ENCODE measurements around the gene IGFBP6. TPM values are rescaled to one million over a fixed set of nuclear protein-coding genes. Genes with fewer than 3 reads are reported as not detected.
"Not testable (repeated sequence)": the region's sequence is repeated elsewhere in the genome, so short reads cannot be mapped to it uniquely, and the experiment has no call there.

Gene IGFBP6
- total RNA-seq, 1 donor from 2014 or later = 0.48 TPM

DNA sequence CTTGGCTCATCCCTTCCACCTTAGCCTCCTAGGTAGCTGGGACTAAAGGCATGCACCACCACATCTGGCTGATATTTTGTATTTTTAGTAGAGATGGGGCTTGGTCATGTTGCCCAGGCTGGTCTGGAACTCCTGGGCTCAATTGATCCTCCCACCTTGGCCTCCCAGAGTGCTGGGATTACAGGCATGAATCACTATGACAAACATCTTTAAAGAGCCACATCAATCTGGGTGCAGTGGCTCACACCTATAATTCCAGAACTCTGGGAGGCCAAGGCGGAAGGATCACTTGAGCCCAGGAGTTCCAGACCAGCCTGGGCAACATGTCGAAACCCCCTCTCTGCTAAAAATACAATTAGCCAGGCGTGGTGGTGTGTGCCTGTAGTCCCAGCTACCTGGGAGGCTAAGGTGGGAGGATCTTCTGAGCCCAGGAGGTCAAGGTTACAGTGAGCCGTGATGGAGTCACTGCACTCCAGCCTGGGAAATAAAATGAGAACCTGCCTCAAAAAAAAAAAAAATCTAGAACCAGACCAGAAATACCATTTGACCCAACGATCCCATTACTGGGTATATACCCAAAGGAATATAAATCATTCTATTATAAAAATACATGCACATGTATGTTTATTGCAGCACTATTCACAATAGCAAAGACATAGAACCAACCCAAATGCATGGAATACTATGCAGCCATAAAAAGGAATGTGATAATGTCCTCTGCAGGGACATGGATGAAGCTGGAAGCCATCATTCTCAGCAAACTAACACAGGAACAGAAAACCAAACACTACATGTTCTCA, 2.5 kb upstream of the IGFBP6 start:
- intact Hi-C loops (cut with micrococcal nuclease) = not testable (repeated sequence)

DNA sequence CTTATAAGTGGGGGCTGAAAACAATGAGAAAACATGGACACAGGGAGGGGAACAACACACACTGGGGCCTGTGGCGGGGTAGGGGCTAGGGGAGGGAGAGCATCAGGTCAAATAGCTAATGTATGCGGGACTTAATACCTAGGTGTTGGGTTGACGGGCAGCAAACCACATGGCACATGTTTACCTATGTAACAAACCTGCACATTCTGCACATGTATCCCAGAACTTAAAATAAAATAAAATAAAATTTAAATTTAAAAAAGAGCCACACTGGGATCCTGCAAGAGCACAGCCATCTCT, 1.9 kb upstream of the IGFBP6 start:
- intact Hi-C loops (cut with micrococcal nuclease) = not testable (repeated sequence)

DNA sequence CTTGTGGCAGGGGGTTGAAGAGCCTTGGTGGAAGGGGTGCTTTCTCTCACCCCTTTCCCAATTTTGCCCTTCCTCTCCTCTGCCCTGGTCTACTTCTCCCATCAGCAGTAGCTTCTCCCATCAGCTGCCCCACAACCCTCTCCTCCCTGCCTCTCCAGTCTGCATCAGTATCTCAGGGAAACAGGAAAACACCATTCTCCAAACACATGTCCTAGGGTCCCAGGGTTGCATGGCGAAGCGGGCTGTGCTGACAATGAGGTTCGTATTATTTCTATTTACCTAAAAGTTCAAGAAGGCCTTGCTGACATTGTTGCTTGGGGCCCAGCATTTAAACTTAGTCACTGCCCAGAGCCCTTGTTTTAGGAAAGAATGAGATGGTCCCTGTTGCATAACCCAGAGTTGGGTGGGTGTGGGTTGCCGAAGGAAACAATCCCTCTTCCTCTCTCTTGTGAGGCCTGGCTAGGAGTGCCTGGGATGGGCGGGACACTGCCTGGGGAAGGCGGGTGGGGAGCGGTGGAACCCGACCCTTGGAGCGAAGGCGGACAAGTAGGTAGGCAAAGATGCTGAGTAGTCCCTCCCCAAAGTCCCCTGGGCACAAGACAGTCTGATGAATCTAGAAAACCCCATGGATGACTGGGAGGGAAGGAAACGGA, 1.3 kb upstream of the IGFBP6 start:
- intact Hi-C loops (cut with micrococcal nuclease) = no loop called here

DNA sequence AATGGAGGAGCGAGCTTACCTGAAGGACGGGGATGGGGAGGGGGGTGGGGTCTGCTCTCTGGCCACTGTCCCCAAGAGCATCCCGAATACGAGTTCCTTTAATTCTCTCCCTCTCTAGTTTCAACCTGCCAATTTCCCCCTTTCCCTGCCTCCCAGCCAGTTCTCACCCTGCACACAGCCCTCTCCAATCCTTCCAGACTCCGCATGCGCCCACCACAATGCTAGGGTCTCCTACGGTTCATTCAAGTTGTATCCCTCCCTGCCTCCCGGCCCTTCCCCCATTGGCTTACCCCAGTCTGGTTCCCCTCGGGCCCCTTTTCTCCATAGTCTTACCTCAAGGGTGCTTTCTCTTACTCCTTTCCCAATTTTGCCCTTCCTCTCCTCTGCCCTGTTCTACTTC, 708 bp upstream of the IGFBP6 start:
- intact Hi-C loops (cut with micrococcal nuclease) = no loop called here

DNA sequence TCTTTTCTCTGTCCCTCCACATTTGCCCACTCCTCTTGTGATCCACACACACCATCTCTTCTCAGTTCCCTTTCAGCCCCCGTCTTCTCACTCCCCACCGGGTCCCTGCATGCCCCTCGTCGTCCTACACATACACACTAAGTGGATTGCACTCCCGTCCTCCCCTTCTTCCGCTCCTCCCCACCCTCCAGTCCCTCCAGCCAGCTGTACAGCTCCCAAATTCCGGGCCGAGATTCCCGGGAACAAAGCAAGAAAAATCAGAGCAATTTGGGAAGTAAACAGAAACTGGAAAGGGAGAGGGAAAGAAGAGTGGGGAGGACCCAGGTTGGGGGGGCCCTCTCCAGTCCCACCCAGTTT, 282 bp upstream of the IGFBP6 start:
- intact Hi-C loops (cut with micrococcal nuclease) = no loop called here

DNA sequence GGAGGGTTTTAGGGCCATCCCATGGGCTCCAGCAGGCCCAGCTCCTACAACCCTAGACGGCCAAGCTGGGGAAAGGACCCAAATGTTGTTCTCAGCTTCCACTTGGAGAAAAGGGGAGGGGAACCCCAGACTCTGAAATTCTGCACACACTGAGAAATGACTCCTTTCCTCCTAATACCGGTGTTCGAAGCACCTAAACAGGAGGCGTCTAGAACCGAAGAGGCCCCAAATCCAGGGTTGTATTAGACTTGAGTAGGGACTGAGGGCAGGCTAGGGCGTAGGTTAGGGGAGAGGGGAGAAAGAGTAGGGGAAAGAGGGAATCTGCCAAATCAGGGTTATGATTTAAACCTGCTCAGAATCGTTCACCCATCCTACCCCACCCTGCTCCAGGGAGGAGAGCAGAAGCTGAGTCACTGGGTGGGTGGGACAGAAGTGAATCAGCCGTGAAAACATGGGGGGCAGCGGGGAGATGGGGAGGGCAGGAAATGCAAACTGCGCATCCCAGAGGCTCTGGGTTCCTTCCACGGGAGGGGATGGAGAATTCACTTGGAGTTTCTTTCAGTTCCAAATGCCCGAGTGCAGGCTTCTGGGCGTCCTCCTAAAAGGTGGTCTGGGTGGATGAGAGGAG, 1.0 kb downstream of the IGFBP6 start:
- intact Hi-C loops (cut with micrococcal nuclease) = loop anchor here (2.0 kb wide), 2 partner anchors 20 to 60 kb away; partner anchors contain the start of gene SPRYD3

DNA sequence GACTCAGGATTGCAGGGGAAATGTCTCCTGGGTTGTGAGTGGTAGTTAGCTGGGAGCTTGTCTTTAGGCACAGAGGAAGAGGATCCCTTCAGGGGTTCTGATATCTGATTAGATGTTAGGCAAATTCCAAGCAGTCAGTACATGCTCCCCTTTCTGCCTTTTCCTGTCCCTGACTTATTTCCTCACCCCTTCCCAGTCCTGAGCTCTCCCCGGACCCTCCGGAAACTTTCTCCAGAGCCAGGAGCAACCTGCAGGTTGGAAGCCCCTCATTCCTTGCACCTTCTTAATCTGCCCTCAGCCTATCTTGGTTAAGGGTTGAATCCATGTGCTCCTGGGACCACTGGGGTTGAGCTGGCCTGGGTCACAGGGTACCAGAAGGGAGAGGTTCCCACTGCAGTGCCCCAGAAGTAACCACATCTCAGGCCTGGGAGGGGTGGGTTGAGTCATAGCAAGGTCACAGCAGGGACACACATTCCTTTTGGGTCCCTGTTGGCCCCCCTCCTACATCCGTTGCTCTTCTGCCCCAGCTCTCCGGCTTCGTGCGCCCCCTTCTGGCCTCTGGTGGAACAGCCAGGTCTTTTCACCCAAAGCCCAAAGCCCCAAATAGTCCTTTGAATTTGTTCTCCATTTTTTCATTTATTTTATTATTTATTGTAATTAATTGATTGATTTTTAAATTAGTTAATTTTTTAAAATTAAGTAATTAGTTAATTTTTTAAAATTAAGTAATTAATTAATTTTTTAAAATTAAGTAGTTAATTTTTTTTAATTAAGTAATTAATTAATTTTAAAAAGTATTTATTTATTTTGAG, 1.8 kb downstream of the IGFBP6 start:
- intact Hi-C loops (cut with micrococcal nuclease) = loop anchor here (1.0 to 2.0 kb wide), 3 partner anchors 20 to 60 kb away; partner anchors contain the start of gene SPRYD3

DNA sequence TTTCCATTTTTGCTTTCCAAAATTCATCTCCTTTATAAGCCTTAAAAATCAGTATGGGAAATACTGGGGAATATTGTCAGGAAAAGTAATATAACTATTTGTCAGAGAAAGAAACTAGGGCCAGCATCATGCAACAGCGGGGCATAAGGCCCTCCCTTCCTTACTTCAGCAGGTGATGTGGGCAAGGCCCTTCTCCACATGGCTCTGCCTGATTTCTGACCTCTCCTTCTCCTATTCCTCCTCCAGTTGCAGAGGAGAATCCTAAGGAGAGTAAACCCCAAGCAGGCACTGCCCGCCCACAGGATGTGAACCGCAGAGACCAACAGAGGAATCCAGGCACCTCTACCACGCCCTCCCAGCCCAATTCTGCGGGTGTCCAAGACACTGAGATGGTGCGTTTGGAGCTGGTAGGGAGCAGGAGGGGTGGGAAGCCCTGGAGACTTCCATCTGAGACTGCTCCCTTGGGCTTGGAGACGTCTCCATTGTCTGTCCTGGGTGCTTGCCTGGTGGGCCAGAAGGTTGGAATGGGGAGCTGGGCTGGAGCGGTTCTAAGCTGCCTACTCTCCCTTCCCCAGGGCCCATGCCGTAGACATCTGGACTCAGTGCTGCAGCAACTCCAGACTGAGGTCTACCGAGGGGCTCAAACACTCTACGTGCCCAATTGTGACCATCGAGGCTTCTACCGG, 3.1 kb downstream of the IGFBP6 start:
- intact Hi-C loops (cut with micrococcal nuclease) = no loop called here

DNA sequence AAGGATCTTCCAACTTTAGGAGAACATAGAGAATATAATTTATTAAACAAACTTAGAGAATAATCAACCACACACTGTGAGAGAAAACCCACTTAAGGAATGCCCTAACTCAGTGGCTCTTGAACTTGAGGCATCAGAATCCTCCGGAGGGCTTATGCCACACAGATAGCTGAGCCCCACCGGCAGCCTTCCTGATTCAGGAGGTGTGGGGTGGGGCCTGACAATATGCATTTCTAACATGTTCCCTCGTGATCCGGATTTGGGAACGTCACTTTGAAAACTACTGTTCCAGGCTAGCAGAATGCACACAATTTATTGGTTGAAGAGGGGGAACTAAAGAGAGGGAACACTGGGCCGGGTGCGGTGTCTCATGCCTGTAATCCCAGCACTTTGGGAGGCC, 3.8 kb downstream of the IGFBP6 start:
- intact Hi-C loops (cut with micrococcal nuclease) = no loop called here

DNA sequence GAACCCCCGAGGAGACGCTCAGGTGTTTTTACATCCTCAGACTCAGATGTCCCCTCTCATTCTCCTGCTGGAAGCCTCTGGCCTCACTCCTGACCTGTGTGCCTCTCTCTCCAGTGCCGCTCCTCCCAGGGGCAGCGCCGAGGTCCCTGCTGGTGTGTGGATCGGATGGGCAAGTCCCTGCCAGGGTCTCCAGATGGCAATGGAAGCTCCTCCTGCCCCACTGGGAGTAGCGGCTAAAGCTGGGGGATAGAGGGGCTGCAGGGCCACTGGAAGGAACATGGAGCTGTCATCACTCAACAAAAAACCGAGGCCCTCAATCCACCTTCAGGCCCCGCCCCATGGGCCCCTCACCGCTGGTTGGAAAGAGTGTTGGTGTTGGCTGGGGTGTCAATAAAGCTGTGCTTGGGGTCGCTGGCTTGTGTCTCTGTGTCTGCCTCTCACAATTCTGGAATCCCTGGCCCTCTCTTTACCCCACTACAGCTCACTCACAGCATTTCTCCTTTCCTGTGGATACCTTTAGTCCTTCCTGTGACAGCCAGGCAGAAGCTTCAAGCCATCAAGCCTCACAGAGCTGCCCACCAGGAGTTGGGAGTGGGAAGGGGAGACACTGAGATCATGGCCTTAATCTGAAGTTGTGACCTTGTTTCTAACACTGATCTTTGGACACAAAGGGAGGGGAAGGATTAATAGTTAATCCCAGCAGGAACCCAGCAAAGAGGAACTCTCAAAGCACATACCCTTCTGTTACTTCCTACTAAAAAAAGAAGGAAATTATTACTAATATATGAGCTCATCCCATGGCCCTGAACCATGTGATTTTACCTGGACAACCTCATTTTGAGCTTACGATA, 4.7 kb downstream of the IGFBP6 start:
- intact Hi-C loops (cut with micrococcal nuclease) = no loop called here

DNA sequence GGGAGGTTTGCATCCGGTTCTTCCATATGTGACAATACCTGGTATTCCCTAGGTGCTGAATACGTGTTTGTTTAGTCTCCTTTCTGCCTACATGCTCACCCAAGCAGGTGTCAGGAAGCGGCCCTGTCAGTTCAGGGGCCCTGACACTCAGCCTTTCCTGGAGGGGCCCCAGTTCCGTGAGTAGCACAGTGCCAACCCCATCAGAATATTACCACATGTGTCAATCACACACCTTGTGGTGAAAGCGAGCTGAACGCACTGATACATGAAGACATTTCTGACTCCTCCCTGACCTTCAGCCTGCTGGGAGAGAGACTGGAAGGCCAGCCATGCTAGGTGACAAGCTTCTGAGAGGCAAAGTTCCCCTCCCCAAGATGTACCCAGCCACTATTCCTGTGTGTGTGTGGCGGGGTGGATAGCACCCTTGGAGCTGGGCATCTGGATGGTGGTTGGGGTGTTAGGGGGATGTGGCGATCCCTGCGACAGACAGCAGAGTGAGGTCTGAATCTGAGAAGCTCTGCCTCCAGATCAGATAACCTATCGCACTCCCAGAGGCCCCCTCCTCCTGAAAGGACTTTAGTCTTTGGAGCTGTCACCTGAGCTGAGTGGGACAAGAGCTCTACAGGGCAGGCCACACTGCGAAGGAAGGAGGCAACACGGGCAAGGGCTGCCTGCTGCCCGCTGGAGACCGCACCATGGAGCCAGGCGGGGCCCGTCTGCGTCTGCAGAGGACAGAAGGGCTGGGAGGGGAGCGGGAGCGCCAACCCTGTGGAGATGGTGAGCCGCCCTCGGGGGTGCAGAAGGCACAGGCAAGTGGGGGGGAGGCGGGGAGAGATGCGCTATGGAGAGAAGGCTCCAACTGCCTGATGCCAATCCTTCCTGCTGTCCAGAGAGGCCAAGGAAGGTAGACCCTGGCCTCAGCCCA, 5.7 kb downstream of the IGFBP6 start, which contains the start of gene SOAT2:
SOAT2 (plus strand) TSS at position 604 of the 925 bp plus-strand sequence; CDS start at position 696, 92 bp downstream.
- intact Hi-C loops (cut with micrococcal nuclease) = no loop called here

DNA sequence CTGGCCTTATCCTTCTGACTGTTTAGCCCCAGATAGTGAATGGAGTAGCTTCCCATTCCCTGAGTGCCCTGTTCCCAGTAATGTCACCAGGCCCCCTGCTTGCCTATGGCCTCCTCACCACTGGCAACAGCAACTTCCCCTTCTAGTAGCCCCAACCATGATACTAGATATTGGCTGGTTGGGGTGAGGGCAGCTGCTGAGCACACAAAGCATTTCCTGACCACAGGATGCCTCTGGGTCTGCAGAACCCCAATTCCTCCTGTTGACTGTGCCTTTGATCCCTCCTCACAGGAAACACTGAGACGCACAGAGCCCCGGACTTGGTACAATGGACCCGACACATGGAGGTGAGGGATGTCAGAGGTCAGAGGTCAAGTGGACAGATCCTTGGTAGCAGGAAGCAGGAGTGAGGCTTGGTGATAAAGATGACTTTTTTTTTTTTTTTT, 6.4 kb downstream of the IGFBP6 start:
- intact Hi-C loops (cut with micrococcal nuclease) = no loop called here

DNA sequence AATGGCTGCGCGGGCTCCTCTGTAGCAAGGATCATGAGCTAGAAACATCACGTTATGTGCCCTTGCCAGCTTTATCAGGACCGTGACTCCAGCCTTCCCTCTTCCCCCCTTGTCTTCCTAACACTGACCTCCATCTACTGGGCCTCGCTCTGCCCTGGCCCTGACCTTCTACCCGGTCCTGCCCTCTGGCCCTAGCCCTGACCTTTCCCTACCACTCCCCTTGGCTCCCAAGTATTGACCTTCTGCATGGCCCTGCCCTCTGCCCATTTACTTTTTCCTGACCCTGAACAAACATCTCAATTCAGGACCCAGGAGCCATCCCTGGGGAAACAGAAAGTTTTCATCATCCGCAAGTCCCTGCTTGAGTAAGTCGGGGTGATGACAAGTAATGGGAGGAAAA, 7.8 kb downstream of the IGFBP6 start:
- intact Hi-C loops (cut with micrococcal nuclease) = no loop called here

DNA sequence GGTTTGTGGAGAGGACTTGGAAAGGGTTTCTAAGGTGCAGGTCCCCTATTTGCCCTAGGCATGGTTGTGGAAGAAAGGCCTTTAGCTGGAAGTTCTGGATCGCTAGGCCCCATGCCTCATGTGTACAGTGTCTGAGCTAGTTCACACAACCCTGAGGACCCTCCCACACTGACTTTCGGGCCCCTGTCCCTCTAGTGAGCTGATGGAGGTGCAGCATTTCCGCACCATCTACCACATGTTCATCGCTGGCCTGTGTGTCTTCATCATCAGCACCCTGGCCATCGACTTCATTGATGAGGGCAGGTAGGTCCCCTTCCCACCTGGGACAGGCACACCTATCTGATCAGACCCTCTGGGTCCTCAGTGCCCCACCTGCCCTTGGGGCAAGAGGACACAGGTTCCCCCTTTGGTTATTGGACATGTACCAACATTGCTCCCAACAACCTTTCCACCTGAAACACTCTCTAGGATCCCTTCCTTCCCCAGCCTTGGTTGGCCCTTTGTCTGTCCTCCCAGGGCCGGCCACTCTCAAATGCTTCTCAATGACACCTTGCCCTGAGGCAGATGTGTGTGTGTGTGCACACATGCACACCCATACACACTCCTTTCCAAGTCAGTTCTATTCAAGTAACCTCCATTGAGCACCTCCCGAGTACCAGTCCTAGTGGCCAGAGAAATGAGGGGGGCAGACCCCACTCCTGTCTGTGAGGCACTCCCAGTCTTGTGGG, 8.4 kb downstream of the IGFBP6 start:
- intact Hi-C loops (cut with micrococcal nuclease) = no loop called here

DNA sequence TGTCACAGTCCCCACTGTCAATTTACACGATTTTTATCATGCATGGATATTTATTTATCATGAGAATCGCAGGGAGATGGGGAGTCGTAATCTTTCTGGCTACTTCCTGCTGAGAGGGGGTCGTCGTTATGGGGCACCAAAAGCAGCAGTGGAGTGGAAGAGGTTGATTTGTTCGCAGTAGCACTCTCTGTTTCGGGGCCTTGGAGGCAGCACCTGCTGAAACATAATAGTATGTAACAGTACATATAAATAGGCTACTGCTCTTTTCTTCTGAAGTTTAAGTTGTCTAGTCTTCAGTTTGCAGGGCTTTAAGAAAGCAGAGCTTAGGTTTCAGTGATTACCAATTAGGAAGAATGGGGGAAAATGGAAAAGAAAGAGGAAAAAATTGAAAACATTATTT, 9.7 kb downstream of the IGFBP6 start:
- intact Hi-C loops (cut with micrococcal nuclease) = no loop called here

DNA sequence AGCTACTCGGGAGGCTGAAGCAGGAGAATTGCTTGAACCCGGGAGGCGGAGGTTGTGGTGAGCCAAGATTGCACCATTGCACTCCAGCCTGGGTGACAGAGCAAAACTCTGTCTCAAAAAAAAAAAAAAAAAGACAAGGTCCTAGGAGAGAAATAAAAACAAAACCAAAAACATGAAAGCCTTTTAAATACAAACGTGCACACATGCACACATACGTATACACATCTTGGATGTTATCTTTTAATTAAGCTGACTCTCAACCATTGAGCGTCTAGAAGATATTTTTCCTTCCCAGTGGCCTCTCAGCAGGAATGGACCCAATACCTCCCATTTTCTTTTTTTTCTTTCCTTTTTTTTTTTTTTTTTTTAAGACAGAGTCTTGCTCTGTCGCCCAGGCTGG, 15.0 kb downstream of the IGFBP6 start:
- intact Hi-C loops (cut with micrococcal nuclease) = not testable (repeated sequence)

DNA sequence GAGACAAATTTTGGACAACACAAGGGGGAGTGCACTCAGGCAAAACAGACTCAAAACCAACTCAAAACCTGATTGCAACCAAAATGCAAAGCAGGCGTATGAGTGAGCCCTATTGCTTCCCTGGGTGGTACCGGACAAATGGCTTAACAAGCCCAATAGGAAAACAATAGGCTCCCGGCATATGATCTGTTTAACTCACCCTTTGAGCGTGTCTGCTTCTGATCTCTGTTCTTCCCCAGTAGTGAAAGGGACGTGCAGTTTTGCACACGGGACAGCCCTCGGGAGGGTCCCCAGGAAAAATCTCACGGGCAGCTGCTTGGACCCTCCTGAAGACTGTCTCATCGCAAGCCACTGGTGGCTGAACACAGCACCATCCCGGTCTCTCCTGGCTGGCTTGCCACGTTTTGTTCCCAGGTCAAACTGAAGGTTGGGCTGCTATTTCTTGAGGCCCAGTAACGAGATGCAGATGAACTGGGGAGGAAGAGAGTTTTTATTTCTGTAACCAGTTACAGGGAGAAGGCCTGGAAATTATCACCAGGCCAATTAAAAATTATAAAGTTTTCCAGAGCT, 15.8 kb downstream of the IGFBP6 start:
- intact Hi-C loops (cut with micrococcal nuclease) = no loop called here

DNA sequence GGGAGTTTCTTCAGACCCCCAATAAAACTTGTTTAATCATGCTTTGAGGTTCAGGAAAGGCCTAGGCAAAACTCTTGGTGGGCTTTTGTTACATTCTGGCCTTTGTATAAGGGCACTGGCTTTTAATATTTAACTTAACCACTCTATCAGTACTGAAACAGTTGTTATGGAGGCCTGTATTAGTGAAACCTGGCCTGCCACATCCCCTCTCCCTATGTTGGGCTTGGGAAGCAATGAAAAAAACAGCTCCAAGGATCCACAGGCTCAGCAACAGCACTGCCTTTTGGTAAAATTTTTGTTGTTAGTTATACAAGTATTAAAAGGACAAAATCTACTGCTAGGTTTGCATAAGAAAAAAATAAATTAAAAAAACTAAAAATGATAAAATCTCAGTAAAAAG, 16.5 kb downstream of the IGFBP6 start:
- intact Hi-C loops (cut with micrococcal nuclease) = no loop called here

Data from T-helper 2 cell treated with Interferon-gamma antibody and Interleukin-4, amounts not matched to agents 100 ng/mL and 5 ng/mL, for 36 hours (primary cell).